ENCODE results near the gene MAP4K4.
"Not testable (repeated sequence)": the region's sequence is repeated elsewhere in the genome, so short reads cannot be mapped to it uniquely, and the experiment has no call there.

Gene MAP4K4

GRCh38 chr2:101770726-101771125 lies 73.2 kb downstream of the MAP4K4 start:
- no peak for FAIRE-seq

GRCh38 chr2:101771227-101771902 lies 73.9 kb downstream of the MAP4K4 start:
- no peak for FAIRE-seq

- FAIRE-seq, result no peak
Measured at GRCh38 chr2:101771910-101772321, 74.4 kb downstream of the MAP4K4 start.

- no peak for FAIRE-seq
Measured at GRCh38 chr2:101773137-101773536, 75.6 kb downstream of the MAP4K4 start.

- not testable (repeated sequence) for FAIRE-seq
Measured at GRCh38 chr2:101773961-101774360, 76.5 kb downstream of the MAP4K4 start.

GRCh38 chr2:101775092-101775491 lies 77.6 kb downstream of the MAP4K4 start:
- FAIRE-seq, result no peak

- FAIRE-seq, result no peak
Measured at GRCh38 chr2:101775636-101776035, 78.1 kb downstream of the MAP4K4 start.

GRCh38 chr2:101776172-101777043 lies 78.9 kb downstream of the MAP4K4 start:
- FAIRE-seq, result no peak

GRCh38 chr2:101777337-101777736 lies 79.8 kb downstream of the MAP4K4 start:
- FAIRE-seq, result no peak

GRCh38 chr2:101778102-101778501 lies 80.6 kb downstream of the MAP4K4 start:
- no peak for FAIRE-seq

- no peak for FAIRE-seq
Measured at GRCh38 chr2:101779190-101779589, 81.7 kb downstream of the MAP4K4 start.

- FAIRE-seq, result no peak
Measured at GRCh38 chr2:101779656-101780055, 82.1 kb downstream of the MAP4K4 start.

- no peak for FAIRE-seq
Measured at GRCh38 chr2:101781326-101781725, 83.8 kb downstream of the MAP4K4 start.

GRCh38 chr2:101781791-101782426 lies 84.4 kb downstream of the MAP4K4 start:
- no peak for FAIRE-seq

- no peak for FAIRE-seq
Measured at GRCh38 chr2:101782427-101782792, 84.9 kb downstream of the MAP4K4 start.

- no peak for FAIRE-seq
Measured at GRCh38 chr2:101787097-101787496, 89.6 kb downstream of the MAP4K4 start.

GRCh38 chr2:101788565-101788964 lies 91.1 kb downstream of the MAP4K4 start:
- FAIRE-seq, result no peak

- FAIRE-seq, result no peak
Measured at GRCh38 chr2:101788995-101789970, 91.8 kb downstream of the MAP4K4 start.

GRCh38 chr2:101790416-101790815 lies 92.9 kb downstream of the MAP4K4 start:
- no peak for FAIRE-seq

- FAIRE-seq, result no peak
Measured at GRCh38 chr2:101790857-101791256, 93.3 kb downstream of the MAP4K4 start.

GRCh38 chr2:101792208-101792607 lies 94.7 kb downstream of the MAP4K4 start:
- no peak for FAIRE-seq

- FAIRE-seq, result no peak
Measured at GRCh38 chr2:101793277-101793969, 95.9 kb downstream of the MAP4K4 start.

All from G401.6 (cell line).